Measurements from ENCODE around the gene NFKBIZ.
"Not testable (repeated sequence)": the region's sequence is repeated elsewhere in the genome, so short reads cannot be mapped to it uniquely, and the experiment has no call there.

NFKBIZ gene

DNA sequence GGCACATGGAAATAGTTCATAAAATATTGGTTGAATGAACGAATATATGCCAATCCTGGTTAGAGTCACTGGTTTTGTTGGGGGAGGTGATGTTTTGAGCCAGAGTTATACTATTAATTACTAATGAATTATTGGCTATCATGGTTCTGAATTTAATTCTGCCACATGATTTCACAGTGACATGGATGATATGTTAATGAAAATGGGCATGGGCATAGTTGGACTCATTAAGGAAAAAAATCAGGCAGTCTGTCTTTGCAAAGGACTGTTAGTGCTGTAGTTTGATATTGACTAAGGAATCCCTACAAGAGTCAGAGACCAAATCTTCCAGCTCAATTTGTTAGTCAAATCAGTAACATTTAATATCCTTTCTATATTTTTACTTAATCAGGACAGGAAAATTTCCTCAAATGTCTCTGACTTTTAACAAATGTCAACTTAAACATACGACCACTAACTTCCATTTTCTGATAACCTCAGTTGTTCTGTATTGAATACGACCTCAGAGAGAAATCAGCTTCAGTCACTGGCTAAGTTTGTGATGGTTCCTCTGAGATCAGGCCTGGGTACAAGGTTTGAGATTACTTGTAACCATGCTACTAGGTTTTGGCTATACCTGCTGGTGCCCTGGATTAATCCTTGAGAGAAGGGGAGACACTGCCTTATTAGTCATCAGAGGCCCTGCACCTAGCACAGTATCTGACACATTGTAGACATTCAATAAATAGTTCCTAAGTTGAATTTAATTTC lies 13.3 kb downstream of the NFKBIZ start:
- no peaks in the 10 kb centered on the region for H3K9me3 ChIP-seq (ENCODE audit: control insufficient read depth in 1 of 2, low read length in 2 of 2)
- H3K4me3 ChIP-seq (ENCODE audit: low read depth in 1 of 2, low read length in 2 of 2) = no peak overlapping the region
- H3K27me3 ChIP-seq (ENCODE audit: low read depth, low read length) = no peaks in the 10 kb centered on the region
- peaks cover 38 to 40% of the 10 kb centered on the region in 2 donors for H3K36me3 ChIP-seq (ENCODE audit: control insufficient read depth in 1 of 2, insufficient read depth in 2 of 2, low read length in 2 of 2)
- H3K4me1 ChIP-seq (ENCODE audit: control insufficient read depth in 1 of 2, insufficient read depth in 2 of 2, low read length in 2 of 2) = peaks cover 0 to 7% of the 10 kb centered on the region in 2 donors
- no peak overlapping the region for H3K27ac ChIP-seq (ENCODE audit: low read length)

DNA sequence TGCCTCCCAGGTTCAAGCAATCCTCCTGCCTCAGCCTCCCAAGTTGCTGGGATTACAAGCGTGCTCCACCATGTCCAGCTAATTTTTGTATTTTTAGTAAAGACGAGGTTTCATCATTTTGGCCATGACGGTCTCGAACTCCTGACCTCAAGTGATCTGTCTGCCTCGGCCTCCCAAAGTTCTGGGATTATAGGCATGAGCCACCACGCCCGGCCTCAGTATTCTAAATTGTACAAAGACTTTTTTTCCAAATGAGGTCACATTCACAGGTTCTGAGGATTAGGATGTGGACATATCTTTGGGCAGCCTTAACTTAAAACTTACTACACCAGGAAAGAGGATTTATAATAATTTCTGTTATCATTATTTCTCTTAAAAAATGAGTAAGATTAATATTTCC lies 15.6 kb downstream of the NFKBIZ start:
- H3K27me3 ChIP-seq (ENCODE audit: low read depth, low read length); H3K9me3 ChIP-seq (ENCODE audit: control insufficient read depth in 1 of 2, low read length in 2 of 2); H3K4me1 ChIP-seq (ENCODE audit: control insufficient read depth in 1 of 2, insufficient read depth in 2 of 2, low read length in 2 of 2); H3K27ac ChIP-seq (ENCODE audit: low read length); H3K4me3 ChIP-seq (ENCODE audit: low read depth in 1 of 2, low read length in 2 of 2): not testable (repeated sequence)
- H3K36me3 ChIP-seq (ENCODE audit: control insufficient read depth in 1 of 2, insufficient read depth in 2 of 2, low read length in 2 of 2) = peaks cover 16 to 18% of the 10 kb centered on the region in 2 donors

DNA sequence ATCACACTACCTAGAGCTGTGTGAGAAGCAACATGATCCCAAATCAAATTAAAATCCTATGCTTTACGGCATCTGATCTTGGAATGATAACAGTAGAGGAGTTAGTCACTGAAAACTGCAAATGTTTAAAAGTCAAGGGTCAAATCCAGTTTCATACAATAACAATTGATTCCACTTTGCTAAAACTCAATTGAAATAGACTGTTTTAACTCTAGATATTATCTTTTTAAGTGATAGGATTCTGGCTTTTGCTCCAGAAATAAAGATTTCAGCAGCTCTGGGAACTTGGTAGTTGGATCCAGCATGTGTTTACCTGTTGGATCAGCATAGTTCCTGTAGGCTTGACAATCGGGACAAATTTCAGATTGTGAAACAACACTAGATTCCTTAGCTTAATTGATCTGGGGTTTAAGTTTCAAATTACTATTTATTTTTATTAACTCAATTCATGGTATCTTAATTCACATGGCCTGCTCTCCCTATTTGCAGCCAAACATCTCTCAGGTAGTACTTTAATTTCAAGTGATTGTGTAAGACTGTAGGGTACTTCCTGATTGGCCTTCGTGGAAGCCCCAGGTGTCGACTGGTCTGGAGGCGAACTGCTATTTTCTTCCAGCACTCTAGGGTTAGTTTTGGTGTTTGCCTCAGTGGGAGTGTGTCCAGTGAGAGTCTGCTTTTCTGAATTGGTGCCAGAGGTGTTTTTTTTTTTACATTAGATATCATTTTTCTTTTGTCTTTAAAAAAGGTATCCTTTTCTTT lies 16.6 kb downstream of the NFKBIZ start:
- peaks cover 0 to 3% of the 10 kb centered on the region in 2 donors for H3K4me1 ChIP-seq (ENCODE audit: control insufficient read depth in 1 of 2, insufficient read depth in 2 of 2, low read length in 2 of 2)
- no peaks in the 10 kb centered on the region for H3K9me3 ChIP-seq (ENCODE audit: control insufficient read depth in 1 of 2, low read length in 2 of 2)
- no peak overlapping the region for H3K27ac ChIP-seq (ENCODE audit: low read length)

DNA sequence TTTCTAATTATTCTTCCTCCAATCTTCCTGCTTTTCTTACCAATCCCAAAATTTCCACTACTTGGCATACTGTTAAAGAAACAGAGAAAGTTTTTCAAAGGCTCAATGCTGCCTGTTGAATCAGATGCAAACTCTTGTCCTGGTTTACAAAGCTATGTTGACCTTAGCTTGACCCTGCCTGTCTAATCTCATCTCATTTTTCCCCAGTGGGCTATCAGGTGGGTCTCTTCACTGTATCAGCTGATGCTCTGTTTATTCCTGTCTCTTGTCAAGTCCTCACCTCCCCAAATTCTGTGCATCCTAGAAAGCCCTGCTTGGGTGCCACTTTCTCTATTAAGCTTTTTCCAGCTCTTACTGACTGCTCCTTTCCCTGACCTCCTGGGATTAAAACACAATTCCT lies 18.2 kb downstream of the NFKBIZ start:
- Histone ChIP-seq H3K27ac (ENCODE audit: low read length) (no peak overlapping the region), H3K9me3 (ENCODE audit: control insufficient read depth in 1 of 2, low read length in 2 of 2) (no peaks in the 10 kb centered on the region), H3K36me3 (ENCODE audit: control insufficient read depth in 1 of 2, insufficient read depth in 2 of 2, low read length in 2 of 2) (no peaks in the 10 kb centered on the region), H3K4me1 (ENCODE audit: control insufficient read depth in 1 of 2, insufficient read depth in 2 of 2, low read length in 2 of 2) (peaks cover 0 to 3% of the 10 kb centered on the region in 2 donors), H3K27me3 (ENCODE audit: low read depth, low read length) (no peaks in the 10 kb centered on the region), H3K4me3 (ENCODE audit: low read depth in 1 of 2, low read length in 2 of 2) (no peak overlapping the region)

More for the DNA sequence above, 16.6 kb downstream of the NFKBIZ start:
- Histone ChIP-seq H3K27me3 (ENCODE audit: low read depth, low read length) (no peaks in the 10 kb centered on the region), H3K36me3 (ENCODE audit: control insufficient read depth in 1 of 2, insufficient read depth in 2 of 2, low read length in 2 of 2) (peaks cover 8 to 11% of the 10 kb centered on the region in 2 donors), H3K4me3 (ENCODE audit: low read depth in 1 of 2, low read length in 2 of 2) (no peak overlapping the region)

GRCh38 chr3:101867996-101868395 lies 18.7 kb downstream of the NFKBIZ start:
- Histone ChIP-seq H3K27me3 (ENCODE audit: low read depth, low read length) (no peaks in the 10 kb centered on the region), H3K36me3 (ENCODE audit: control insufficient read depth in 1 of 2, insufficient read depth in 2 of 2, low read length in 2 of 2) (no peaks in the 10 kb centered on the region), H3K4me1 (ENCODE audit: control insufficient read depth in 1 of 2, insufficient read depth in 2 of 2, low read length in 2 of 2) (peaks cover 0 to 3% of the 10 kb centered on the region in 2 donors), H3K27ac (ENCODE audit: low read length) (no peak overlapping the region), H3K4me3 (ENCODE audit: low read depth in 1 of 2, low read length in 2 of 2) (no peak overlapping the region), H3K9me3 (ENCODE audit: control insufficient read depth in 1 of 2, low read length in 2 of 2) (no peaks in the 10 kb centered on the region)

- Histone ChIP-seq H3K9me3 (ENCODE audit: control insufficient read depth in 1 of 2, low read length in 2 of 2) (no peaks in the 10 kb centered on the region), H3K36me3 (ENCODE audit: control insufficient read depth in 1 of 2, insufficient read depth in 2 of 2, low read length in 2 of 2) (no peaks in the 10 kb centered on the region), H3K4me3 (ENCODE audit: low read depth in 1 of 2, low read length in 2 of 2) (no peak overlapping the region), H3K27ac (ENCODE audit: low read length) (no peak overlapping the region), H3K4me1 (ENCODE audit: control insufficient read depth in 1 of 2, insufficient read depth in 2 of 2, low read length in 2 of 2) (peaks cover 0 to 3% of the 10 kb centered on the region in 2 donors), H3K27me3 (ENCODE audit: low read depth, low read length) (no peaks in the 10 kb centered on the region)
These were observed 19.5 kb downstream of the NFKBIZ start for GRCh38 chr3:101868534-101869464.

GRCh38 chr3:101870138-101870537 lies 20.8 kb downstream of the NFKBIZ start:
- Histone ChIP-seq H3K36me3 (ENCODE audit: control insufficient read depth in 1 of 2, insufficient read depth in 2 of 2, low read length in 2 of 2) (no peaks in the 10 kb centered on the region), H3K27me3 (ENCODE audit: low read depth, low read length) (no peaks in the 10 kb centered on the region), H3K9me3 (ENCODE audit: control insufficient read depth in 1 of 2, low read length in 2 of 2) (no peaks in the 10 kb centered on the region)

DNA sequence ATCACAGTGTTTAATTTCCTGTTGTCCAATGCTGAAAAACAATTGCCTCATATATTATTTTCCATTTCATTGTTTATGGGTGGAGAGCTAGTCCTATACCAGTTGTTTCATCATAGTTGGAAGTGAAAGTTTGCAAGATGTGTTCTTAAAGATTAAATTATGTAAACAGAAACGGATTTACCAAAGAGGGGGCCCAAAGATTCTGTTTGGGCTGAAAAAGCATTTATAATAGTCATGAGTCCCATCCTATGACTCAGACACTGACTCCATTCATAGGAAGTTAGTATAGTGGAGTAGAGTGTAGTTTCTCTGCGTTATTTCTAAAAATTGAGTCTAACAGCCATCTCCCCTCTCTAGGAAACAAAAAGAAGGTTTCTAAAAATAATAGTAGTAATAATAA lies 24.3 kb downstream of the NFKBIZ start:
- no peak overlapping the region for H3K4me3 ChIP-seq (ENCODE audit: low read depth in 1 of 2, low read length in 2 of 2)
- H3K27ac ChIP-seq (ENCODE audit: low read length) = no peak overlapping the region
- no peaks in the 10 kb centered on the region for H3K9me3 ChIP-seq (ENCODE audit: control insufficient read depth in 1 of 2, low read length in 2 of 2)
- no peaks in the 10 kb centered on the region for H3K4me1 ChIP-seq (ENCODE audit: control insufficient read depth in 1 of 2, insufficient read depth in 2 of 2, low read length in 2 of 2)
- no peaks in the 10 kb centered on the region for H3K36me3 ChIP-seq (ENCODE audit: control insufficient read depth in 1 of 2, insufficient read depth in 2 of 2, low read length in 2 of 2)
- no peaks in the 10 kb centered on the region for H3K27me3 ChIP-seq (ENCODE audit: low read depth, low read length)

More at GRCh38 chr3:101870138-101870537, 20.8 kb downstream of the NFKBIZ start:
- Histone ChIP-seq H3K27ac (ENCODE audit: low read length) (no peak overlapping the region), H3K4me1 (ENCODE audit: control insufficient read depth in 1 of 2, insufficient read depth in 2 of 2, low read length in 2 of 2) (peaks cover 0 to 3% of the 10 kb centered on the region in 2 donors), H3K4me3 (ENCODE audit: low read depth in 1 of 2, low read length in 2 of 2) (no peak overlapping the region)

- H3K27me3 ChIP-seq (ENCODE audit: low read depth, low read length) = no peaks in the 10 kb centered on the region
- H3K9me3 ChIP-seq (ENCODE audit: control insufficient read depth in 1 of 2, low read length in 2 of 2) = no peaks in the 10 kb centered on the region
- no peaks in the 10 kb centered on the region for H3K4me1 ChIP-seq (ENCODE audit: control insufficient read depth in 1 of 2, insufficient read depth in 2 of 2, low read length in 2 of 2)
- no peak overlapping the region for H3K27ac ChIP-seq (ENCODE audit: low read length)
- H3K36me3 ChIP-seq (ENCODE audit: control insufficient read depth in 1 of 2, insufficient read depth in 2 of 2, low read length in 2 of 2) = no peaks in the 10 kb centered on the region
- no peak overlapping the region for H3K4me3 ChIP-seq (ENCODE audit: low read depth in 1 of 2, low read length in 2 of 2)
These were observed 26.8 kb downstream of the NFKBIZ start for GRCh38 chr3:101876142-101876541.

GRCh38 chr3:101878589-101878988 lies 29.3 kb downstream of the NFKBIZ start:
- H3K36me3 ChIP-seq (ENCODE audit: control insufficient read depth in 1 of 2, insufficient read depth in 2 of 2, low read length in 2 of 2) = no peaks in the 10 kb centered on the region
- no peak overlapping the region for H3K4me3 ChIP-seq (ENCODE audit: low read depth in 1 of 2, low read length in 2 of 2)
- no peaks in the 10 kb centered on the region for H3K27me3 ChIP-seq (ENCODE audit: low read depth, low read length)
- no peak overlapping the region for H3K27ac ChIP-seq (ENCODE audit: low read length)
- no peaks in the 10 kb centered on the region for H3K4me1 ChIP-seq (ENCODE audit: control insufficient read depth in 1 of 2, insufficient read depth in 2 of 2, low read length in 2 of 2)
- H3K9me3 ChIP-seq (ENCODE audit: control insufficient read depth in 1 of 2, low read length in 2 of 2) = no peaks in the 10 kb centered on the region

- Histone ChIP-seq H3K4me3 (ENCODE audit: low read depth in 1 of 2, low read length in 2 of 2) (no peak overlapping the region), H3K4me1 (ENCODE audit: control insufficient read depth in 1 of 2, insufficient read depth in 2 of 2, low read length in 2 of 2) (no peaks in the 10 kb centered on the region), H3K27ac (ENCODE audit: low read length) (no peak overlapping the region), H3K9me3 (ENCODE audit: control insufficient read depth in 1 of 2, low read length in 2 of 2) (no peaks in the 10 kb centered on the region), H3K36me3 (ENCODE audit: control insufficient read depth in 1 of 2, insufficient read depth in 2 of 2, low read length in 2 of 2) (no peaks in the 10 kb centered on the region), H3K27me3 (ENCODE audit: low read depth, low read length) (no peaks in the 10 kb centered on the region)
These were observed 29.8 kb downstream of the NFKBIZ start for GRCh38 chr3:101879102-101879501.

All from muscle layer of duodenum (tissue), 2 donors.